Aorta (tissue), 5 donors: ENCODE results near the gene UQCRQ. TPM values are rescaled to one million over a fixed set of nuclear protein-coding genes. Genes with fewer than 3 reads are reported as not detected.
A peak's percentile ranks its signal among the peaks of the same experiment; 100 is the strongest.

ENCODE experiments used
- ATAC-seq: fragments of 200-7000 bp; cut with Tn5 transposase; one replicate; pipeline ENCODE4 v1.9.1; 2022; ENCODE audit warnings: moderate library complexity; ENCODE audit not compliant: low FRiP score
- DNase-seq, 2 donors: peaks; one replicate each; pipeline ENCODE4 v3.0.0-alpha.2; 2020
- H3K27ac ChIP-seq, 2 donors: one replicate each; pipeline ENCODE4 v1.5.1; 2013; ENCODE audit warnings: low read length in 2 of 2, mild to moderate bottlenecking in 2 of 2, moderate library complexity in 2 of 2, control low read depth in 1 of 2, inconsistent platforms in 1 of 2, low read depth in 1 of 2
- H3K27me3 ChIP-seq, 2 donors: one replicate each; pipeline ENCODE4 v1.6.1; 2013; ENCODE audit warnings: control low read depth in 1 of 2, low read length in 1 of 2, mild to moderate bottlenecking in 1 of 2, moderate library complexity in 1 of 2; ENCODE audit not compliant: insufficient read depth in 2 of 2, control insufficient read depth in 1 of 2
- H3K36me3 ChIP-seq, 2 donors: one replicate each; pipeline ENCODE4 v1.6.1; 2013; ENCODE audit warnings: control low read depth in 1 of 2, low read length in 1 of 2, mild to moderate bottlenecking in 1 of 2; ENCODE audit not compliant: insufficient read depth in 2 of 2, control insufficient read depth in 1 of 2
- H3K4me1 ChIP-seq, 2 donors: one replicate each; pipeline ENCODE4 v1.6.1; 2013; ENCODE audit warnings: low read length in 2 of 2, control low read depth in 1 of 2, mild to moderate bottlenecking in 1 of 2, moderate library complexity in 1 of 2; ENCODE audit not compliant: insufficient read depth in 2 of 2, control insufficient read depth in 1 of 2
- H3K4me3 ChIP-seq, 2 donors: one replicate each; pipeline ENCODE4 v1.5.1; 2013; ENCODE audit warnings: low read length in 2 of 2, control low read depth in 1 of 2, mild to moderate bottlenecking in 1 of 2
- H3K9me3 ChIP-seq: one replicate; pipeline ENCODE4 v1.6.1; 2013; ENCODE audit warnings: mild to moderate bottlenecking, low read length; ENCODE audit not compliant: control insufficient read depth
- WGBS, 2 donors: extraction: QIAGEN DNeasy Blood & Tissue Kit; methylation state at CpG; one replicate each; pipeline ENCODE4 v1.1.7; 2013; 5-methylcytosine and 5-hydroxymethylcytosine counted together
- intact Hi-C, 2 donors: fragments of 100-400 bp; cut with DNase I; formaldehyde crosslinking; loops; one replicate each; pipeline versions ENCODE4 v1.14.2 to v1.15.0; 2022
- polyA plus RNA-seq, 2 donors: library from polyadenylated mRNA; stranded (reverse); fragments of 200-250 nt; gene quantifications; one replicate each; pipeline ENCODE4 v1.2.3, GENCODE V29; 2013
- total RNA-seq, 2 donors: library from RNA; stranded (reverse); fragmentation: NEBNext Ultra II Directional; extraction: Animal tissue kit (Norgen Biotek cat#: 25700); gene quantifications; one replicate each; pipeline ENCODE4 v1.2.1, GENCODE V29; 2021
- donor health status: healthy with polysubstance abuse.
- donor health status: Bipolar disorder and iron deficiency.
- donor health status: DM: no; HTN: no; CAD: no.
- donor health status: DM: no; HTN: no; CAD: no.
- donor health status: DM: yes; HTN: yes; CAD: no.

UQCRQ gene
- total and polyA plus RNA-seq, 4 donors = 212 to 397 (median 249) TPM

DNA sequence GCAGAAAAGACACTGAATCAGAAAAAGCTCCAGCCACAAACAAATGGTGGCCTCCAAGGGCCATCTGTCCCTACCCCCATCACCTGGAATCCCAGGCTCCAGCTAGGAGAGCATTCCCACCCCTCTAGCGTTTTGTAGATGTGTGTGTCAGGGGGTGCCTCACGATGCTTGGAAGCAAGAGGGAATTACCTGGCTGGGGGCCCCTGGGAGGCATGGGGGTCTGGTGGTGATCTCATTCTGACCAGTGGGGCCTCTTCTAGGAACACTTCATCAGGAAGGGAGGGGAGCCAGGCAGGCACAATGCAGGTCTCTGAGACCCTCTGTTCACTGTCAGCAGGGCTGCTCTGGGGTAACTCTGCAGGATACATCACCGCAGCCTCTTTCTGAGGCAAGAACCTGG, 42.0 kb upstream of the UQCRQ start:
- Histone ChIP-seq H3K36me3 (no peaks in the 10 kb centered on the region), H3K4me3 (no peak overlapping the region), H3K4me1 (no peaks in the 10 kb centered on the region), H3K27ac (no peak overlapping the region), H3K27me3 (no peaks in the 10 kb centered on the region), H3K9me3 (no peaks in the 10 kb centered on the region)
- ATAC-seq (no peak), DNase-seq (no peak)
- intact Hi-C loops = loop anchor here in 1 of 2 donors (5.0 kb wide), 1 partner anchor 72 kb away; no protein-coding TSS in a partner anchor
- WGBS, 2 donors = 95 to 97% methylated on average over 3 of the region's 3 CpGs

DNA sequence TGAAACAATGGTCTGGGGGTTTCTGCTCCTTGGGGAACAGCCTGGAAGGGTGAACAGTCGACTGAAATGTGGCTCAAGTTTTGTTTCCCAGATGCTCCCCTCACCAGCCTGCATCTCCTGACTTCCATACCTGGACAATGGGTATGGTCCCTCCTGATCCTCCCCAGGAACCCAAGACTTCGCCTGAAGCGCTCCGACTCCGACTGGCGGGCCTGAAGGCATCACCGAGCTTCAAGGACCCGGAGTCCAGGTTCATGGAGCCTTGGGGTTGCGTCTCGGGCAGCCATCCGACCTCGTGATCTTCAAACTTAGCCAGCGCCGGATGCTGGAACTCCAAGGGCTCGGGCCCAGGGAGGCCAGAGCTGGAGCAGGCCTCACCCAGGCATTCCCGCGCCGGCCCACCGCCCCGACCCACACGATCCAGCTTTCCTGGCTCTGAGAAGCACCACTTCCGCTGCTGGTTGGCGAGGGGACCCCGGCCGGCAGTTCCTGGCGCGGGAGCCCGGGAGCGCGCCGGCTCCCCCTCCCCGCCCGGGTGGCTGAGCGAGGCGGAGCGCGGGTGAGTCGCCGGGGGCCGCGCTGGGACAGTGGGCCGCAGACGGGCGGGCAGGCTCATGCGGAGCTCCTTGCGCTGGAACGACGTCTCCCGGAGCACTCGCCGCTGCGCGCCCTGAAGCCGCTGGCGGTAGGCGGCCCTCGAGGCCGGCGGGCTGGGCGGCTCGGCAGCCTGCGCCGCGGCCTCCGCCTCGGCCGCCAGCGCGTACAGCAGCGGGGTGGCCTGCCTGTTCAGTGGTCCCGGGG, 41.2 kb upstream of the UQCRQ start:
- no peaks in the 10 kb centered on the region for H3K36me3 ChIP-seq
- WGBS, 2 donors = 58 to 68% methylated on average over 54 to 71 of the region's 71 CpGs
- no peak for DNase-seq
- H3K27ac ChIP-seq = no peak overlapping the region
- H3K4me3 ChIP-seq = no peak overlapping the region
- ATAC-seq = no peak
- H3K4me1 ChIP-seq = no peaks in the 10 kb centered on the region
- no peaks in the 10 kb centered on the region for H3K9me3 ChIP-seq
- intact Hi-C loops = no loop called here
- H3K27me3 ChIP-seq = no peaks in the 10 kb centered on the region

DNA sequence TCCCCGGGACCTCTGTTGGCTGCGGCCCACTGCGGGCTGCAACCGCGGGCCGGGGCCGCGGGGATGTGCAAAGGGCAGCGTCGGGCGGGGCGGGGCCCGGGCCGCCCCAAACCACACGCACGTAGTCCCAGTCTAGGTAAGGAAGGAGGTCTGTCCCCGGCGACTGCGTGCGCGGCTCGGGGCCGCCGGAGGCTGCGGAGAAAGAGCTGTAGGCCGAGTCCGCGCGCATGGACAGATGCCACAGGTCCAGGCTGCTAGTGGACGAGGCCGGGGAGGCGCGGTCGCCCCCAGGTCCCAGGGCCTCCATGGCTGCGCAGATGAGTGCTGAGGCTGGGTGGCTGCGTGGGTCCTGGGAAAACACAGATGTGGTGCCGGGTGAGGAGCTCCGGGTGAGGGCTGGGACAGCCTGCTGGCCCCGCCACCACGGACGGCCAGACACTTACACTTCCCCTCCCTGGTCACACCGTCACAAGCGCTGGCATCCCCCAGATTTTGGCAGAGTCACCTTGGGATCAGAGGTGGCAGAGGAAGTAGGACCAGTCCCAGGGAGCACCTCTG, 40.5 kb upstream of the UQCRQ start:
- intact Hi-C loops = no loop called here
- H3K27me3 ChIP-seq = no peaks in the 10 kb centered on the region
- WGBS, 2 donors = 61 to 63% methylated on average over 41 to 43 of the region's 43 CpGs
- H3K9me3 ChIP-seq = no peaks in the 10 kb centered on the region
- DNase-seq = no peak
- no peaks in the 10 kb centered on the region for H3K36me3 ChIP-seq
- H3K4me1 ChIP-seq = no peaks in the 10 kb centered on the region
- no peak for ATAC-seq
- no peak overlapping the region for H3K4me3 ChIP-seq
- H3K27ac ChIP-seq = no peak overlapping the region

DNA sequence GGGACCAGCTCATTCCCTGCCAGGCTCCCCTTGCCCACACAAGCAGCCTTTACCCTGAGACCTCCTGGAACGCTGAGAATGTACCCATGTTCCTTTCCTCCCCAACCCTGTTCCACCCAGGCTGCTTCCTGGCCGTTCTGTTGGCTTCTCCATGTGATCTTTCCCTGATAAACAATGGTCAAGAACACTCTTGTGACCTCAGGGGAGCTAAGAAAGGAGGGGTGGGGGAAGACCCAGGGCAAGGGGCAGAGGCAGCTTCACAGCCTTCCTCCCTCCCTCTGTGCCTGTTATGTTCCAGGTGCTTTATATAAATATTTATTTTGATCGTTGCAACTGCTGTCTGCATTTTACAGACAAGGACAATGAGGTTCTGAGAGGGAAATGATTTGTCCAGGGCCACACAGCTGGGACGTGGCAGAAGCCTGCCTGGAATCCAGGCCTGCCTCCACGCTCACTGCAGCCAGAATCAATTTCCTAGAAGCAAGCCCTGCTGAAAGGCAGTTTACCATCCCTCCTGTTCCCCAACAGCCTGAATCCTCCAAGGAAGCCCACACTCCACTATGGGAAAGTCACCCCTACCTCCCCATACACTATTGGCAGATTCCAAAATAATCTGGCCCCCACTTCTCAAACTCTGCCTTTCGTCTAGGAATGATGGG, 39.9 kb upstream of the UQCRQ start:
- Histone ChIP-seq H3K4me3 (no peak overlapping the region), H3K9me3 (no peaks in the 10 kb centered on the region), H3K27ac (no peak overlapping the region), H3K4me1 (no peaks in the 10 kb centered on the region), H3K36me3 (no peaks in the 10 kb centered on the region), H3K27me3 (no peaks in the 10 kb centered on the region)
- ATAC-seq = no peak
- no peak for DNase-seq
- WGBS, 2 donors = 85 to 89% methylated on average over 6 of the region's 6 CpGs
- intact Hi-C loops = no loop called here

DNA sequence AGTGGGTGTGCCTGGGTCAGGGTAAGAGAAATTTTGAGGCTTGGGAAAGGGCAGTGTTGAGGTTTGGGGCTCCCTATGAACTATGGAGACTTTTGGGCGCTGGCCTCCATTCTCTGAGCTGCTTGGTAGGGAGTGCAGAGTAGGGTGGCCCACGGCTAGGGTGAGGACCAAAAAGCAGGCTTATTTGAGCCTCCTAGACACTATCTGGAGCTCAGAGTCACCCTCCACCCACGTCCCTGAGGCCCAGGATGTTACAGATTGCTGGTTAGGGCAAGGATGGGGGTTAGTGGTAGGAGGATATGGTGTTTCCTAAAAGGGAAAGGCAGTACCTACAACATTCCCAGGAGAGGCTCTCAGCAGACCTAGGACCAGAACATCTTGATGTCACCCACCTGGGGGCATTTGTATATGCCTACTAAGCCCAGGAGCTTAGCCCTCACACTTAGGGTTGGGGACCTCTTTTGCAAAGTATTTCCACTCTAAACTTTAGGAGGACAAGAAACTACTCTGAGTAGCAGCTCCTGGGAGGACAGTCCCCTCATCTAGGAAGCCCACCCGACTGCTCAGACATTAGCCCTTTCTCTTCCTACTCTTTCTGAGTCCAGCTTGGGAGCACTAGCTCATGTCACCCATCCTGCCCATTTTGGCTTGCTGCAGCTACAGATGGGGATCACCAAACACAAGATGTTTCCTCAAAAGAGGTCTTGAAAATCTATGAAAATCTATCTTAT, 38.3 kb upstream of the UQCRQ start:
- Histone ChIP-seq H3K4me1 (no peaks in the 10 kb centered on the region), H3K4me3 (no peak overlapping the region), H3K27ac (no peak overlapping the region), H3K9me3 (no peaks in the 10 kb centered on the region), H3K27me3 (no peaks in the 10 kb centered on the region), H3K36me3 (no peaks in the 10 kb centered on the region)
- ATAC-seq (no peak), DNase-seq (no peak)
- 92 to 95% methylated on average over 4 of the region's 4 CpGs for WGBS, 2 donors
- intact Hi-C loops = no loop called here

DNA sequence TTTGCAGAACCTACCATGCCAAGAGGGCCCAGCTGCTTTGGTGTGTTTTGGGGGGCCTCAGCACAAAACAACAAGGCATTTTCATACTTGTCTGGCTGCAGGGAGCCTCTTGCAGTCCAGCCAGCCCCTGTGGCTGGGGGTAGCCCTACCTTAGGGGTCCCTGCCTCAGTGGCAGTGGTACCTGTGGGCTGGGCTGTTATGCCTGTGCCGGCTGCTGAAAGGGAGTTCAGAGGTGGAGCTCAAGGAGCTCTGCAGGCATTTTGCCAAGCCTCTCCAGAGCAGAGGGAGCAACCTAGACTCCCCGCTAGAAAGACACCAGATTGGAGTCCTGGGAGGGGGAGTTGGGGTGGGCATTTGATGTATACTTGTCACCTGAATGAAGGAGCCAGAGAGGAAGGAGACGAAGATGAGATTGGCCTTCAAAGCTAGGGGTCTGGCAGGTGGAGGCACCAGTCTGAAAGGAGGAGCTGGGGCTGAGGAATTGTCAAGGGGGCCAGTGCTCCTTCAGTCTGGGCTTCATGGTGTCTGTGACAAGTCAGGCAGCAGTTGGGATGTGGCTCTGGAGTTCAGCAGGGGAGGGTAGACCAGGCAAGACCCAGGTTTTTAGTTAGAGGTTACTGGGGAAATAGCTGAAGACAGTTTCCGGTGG, 37.5 kb upstream of the UQCRQ start:
- Histone ChIP-seq H3K4me3 (no peak overlapping the region), H3K9me3 (no peaks in the 10 kb centered on the region), H3K4me1 (no peaks in the 10 kb centered on the region), H3K36me3 (no peaks in the 10 kb centered on the region), H3K27ac (no peak overlapping the region), H3K27me3 (no peaks in the 10 kb centered on the region)
- WGBS, 2 donors = 77 to 85% methylated on average over 4 of the region's 4 CpGs
- DNase-seq (no peak), ATAC-seq (no peak)
- intact Hi-C loops = no loop called here

DNA sequence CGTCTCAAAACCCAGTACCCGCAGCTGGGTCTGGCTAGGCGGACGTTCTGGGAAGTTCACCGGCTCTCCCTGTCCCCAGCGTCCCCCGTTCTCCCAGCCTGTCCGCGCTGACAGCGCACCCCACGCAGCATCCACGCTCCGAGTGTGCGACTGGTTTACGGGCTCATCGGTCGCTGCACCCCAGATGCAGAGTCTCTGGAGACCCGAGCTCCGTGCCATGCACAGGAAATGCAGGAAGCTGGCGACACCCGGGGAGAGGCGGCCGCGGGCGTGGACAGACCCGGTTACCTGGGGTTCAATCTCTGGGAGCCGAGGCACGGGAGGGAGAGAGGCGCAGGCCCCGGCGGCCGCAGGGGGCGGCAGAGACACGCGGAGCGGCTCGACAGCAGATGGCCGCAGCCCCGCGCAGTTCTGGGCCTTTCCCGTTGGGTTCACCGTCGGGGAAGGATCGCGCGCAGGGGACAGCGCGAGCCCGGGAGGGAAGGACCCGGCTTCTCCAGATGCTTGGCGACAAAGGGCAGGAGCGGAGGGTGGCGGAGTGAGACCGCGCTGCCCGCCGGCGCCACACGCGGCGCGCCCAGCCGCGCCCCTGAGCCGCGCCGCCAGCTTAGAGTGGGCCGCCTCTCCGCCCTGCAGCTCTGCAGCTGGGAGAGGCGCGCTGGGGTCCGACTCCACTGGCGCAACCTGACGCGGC, 36.6 kb upstream of the UQCRQ start:
- Histone ChIP-seq H3K9me3 (no peaks in the 10 kb centered on the region), H3K27ac (no peak overlapping the region), H3K36me3 (no peaks in the 10 kb centered on the region), H3K27me3 (no peaks in the 10 kb centered on the region), H3K4me3 (peak overlapping the region; percentile 45 to 57), H3K4me1 (no peaks in the 10 kb centered on the region)
- DNase-seq (peak; percentile 82 to 94), ATAC-seq (peak; percentile 89)
- 3 to 5% methylated on average over 50 to 75 of the region's 75 CpGs for WGBS, 2 donors
- intact Hi-C loops = no loop called here
